ENCODE measurements around the gene OMP. TPM values are rescaled to one million over a fixed set of nuclear protein-coding genes. Genes with fewer than 3 reads are reported as not detected.

Gene OMP
- total RNA-seq, 1 donor from 2014 or later = not detected

DNA sequence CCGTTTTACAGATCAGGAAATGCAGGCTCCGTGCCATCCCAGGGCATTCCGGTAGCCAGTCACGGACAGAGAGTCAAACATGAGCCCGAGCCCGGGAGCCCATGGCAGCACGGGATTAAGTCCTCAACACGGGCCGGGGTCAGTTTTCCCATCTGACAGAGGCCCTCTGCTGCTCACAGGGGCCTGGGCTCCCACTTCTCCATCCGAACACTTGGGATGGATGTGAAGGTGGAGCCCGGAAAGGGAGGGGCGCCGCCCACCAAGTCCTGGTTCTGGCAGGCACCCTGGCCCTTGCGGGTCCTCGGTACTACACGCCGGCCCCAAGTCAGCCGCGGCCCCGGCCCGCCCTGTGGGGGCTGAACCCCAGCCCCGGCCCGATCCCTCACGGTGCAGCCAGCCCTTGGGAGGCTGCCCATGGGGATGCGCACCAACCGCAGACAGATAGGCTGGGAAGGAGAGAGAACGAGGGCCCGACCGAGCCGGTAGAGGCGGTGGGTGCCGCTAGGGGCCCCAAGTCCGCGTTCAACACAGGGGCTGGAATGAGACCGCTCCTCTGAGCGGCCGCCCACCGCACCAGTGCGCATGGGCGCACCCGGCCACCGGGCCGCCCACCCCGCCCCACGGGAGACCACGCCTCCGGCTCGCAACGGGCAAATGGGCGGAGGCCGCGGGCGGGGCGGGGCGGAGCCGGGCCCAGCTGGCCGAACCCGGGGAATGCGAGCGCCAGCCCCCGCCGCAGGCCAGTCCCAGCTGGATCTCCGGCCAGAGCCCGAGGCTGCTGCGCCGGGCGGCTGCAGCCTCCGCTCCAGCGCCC, 36.2 kb upstream of the OMP start, which contains the start of gene CAPN5:
TSS of gene CAPN5 (plus strand) at position 743 of the 814 bp plus-strand sequence. CDS start 17,916 bp downstream, outside the sequence.
- Mint-ChIP-seq H3K27ac (ENCODE audit: unreplicated experiment) (peak within 1 kb of the TSS; percentile 93), H3K9me3 (no peaks in the 10 kb centered on the region), H3K4me3 (peak within 1 kb of the TSS; percentile 94), H3K36me3 (ENCODE audit: low read depth) (no peaks in the 10 kb centered on the region), H3K4me1 (peaks cover 29% of the 10 kb centered on the region), H3K27me3 (ENCODE audit: low read depth) (no peaks in the 10 kb centered on the region)
- peak; percentile 89 for DNase-seq (ENCODE audit: low read depth, low spot score)
- TF ChIP-seq, protein P1, sequence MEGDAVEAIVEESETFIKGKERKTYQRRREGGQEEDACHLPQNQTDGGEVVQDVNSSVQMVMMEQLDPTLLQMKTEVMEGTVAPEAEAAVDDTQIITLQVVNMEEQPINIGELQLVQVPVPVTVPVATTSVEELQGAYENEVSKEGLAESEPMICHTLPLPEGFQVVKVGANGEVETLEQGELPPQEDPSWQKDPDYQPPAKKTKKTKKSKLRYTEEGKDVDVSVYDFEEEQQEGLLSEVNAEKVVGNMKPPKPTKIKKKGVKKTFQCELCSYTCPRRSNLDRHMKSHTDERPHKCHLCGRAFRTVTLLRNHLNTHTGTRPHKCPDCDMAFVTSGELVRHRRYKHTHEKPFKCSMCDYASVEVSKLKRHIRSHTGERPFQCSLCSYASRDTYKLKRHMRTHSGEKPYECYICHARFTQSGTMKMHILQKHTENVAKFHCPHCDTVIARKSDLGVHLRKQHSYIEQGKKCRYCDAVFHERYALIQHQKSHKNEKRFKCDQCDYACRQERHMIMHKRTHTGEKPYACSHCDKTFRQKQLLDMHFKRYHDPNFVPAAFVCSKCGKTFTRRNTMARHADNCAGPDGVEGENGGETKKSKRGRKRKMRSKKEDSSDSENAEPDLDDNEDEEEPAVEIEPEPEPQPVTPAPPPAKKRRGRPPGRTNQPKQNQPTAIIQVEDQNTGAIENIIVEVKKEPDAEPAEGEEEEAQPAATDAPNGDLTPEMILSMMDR (conservative IDR thresholded peaks at IDR 0.05) = peak; percentile 53

DNA sequence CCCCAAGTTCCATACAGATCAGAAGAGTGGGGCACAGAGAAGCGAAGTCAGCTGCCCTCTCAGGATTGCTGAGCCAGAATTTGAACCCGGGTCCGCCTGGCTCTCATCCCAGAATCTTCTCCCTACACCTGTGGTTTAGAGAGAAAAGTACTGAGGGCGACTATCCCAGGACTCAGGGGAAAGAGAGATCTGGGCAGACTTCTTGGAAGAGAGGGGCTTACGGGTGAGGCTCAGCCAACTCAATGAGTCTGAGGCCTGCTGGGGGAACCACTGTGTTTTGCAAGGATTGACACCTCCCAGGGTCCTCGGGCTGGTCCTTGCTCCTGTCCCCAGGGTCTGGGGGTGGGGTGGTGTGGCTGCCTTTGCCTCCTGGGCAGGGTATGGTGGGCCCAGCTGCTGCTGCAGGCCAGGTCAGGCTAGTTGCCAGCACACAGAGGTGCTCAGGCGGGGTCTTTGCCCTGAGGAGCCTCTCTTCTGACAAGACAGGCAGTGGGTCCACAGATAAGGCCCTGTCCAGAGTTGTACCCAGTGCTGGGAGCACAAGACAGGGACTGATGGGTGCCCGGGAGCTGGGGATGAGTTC, 34.7 kb upstream of the OMP start:
- DNase-seq (ENCODE audit: low read depth, low spot score) = no peak
- Mint-ChIP-seq H3K4me1 (peaks cover 39% of the 10 kb centered on the region), H3K36me3 (ENCODE audit: low read depth) (no peaks in the 10 kb centered on the region), H3K27ac (ENCODE audit: unreplicated experiment) (peak overlapping the region; percentile 93), H3K9me3 (no peaks in the 10 kb centered on the region), H3K4me3 (peak overlapping the region; percentile 90), H3K27me3 (ENCODE audit: low read depth) (no peaks in the 10 kb centered on the region)
- TF ChIP-seq, protein P1 (conservative IDR thresholded peaks at IDR 0.05) = no peak

DNA sequence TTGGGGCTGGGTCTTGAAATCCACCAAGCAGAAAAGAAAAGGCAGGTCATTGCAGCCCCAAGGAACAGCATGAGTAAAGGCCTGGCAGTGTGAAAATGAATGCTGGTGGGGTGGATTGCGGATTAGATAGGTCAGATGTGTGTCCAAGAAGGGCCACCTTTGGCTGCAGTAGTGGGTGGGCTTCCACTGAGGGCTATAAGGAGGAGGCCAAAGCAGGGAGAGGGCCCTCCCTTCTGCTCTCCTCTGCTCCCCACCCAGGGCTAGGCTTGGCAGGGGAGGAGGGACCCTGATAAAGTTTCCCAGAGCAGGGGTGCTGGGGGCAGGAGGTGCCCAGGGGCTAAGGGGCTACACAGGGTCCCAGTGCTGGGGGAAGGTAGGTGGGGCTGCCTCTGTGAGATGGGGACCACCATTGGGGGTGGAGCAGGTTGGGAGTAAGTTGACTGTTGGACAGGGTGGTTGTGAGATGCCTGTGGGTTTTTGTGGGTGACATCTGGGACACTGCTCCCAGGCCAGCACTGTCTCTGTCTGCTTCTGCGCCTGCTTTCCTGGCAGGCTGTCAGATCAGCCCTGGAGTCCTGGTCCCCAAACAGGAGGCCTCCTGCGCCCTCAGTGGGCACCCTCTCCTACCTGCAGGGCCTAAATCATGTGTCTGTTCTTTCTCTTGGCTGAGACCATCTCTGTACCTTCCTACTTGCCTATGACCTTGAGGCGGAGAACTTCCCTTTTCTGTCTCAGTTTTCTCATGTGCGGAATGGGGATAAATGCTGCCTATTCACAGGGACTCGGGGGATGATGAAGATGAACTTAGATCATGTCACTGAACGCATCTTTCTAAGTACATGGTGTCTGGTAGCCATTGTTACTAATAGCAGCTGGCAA, 33.9 kb upstream of the OMP start:
- TF ChIP-seq, protein P1 (conservative IDR thresholded peaks at IDR 0.05) = no peak
- no peaks in the 10 kb centered on the region for H3K36me3 Mint-ChIP-seq (ENCODE audit: low read depth)
- H3K4me3 Mint-ChIP-seq = peak overlapping the region; percentile 90
- no peaks in the 10 kb centered on the region for H3K9me3 Mint-ChIP-seq
- peaks cover 46% of the 10 kb centered on the region for H3K4me1 Mint-ChIP-seq
- no peak for DNase-seq (ENCODE audit: low read depth, low spot score)
- no peaks in the 10 kb centered on the region for H3K27me3 Mint-ChIP-seq (ENCODE audit: low read depth)
- H3K27ac Mint-ChIP-seq (ENCODE audit: unreplicated experiment) = no peak overlapping the region

DNA sequence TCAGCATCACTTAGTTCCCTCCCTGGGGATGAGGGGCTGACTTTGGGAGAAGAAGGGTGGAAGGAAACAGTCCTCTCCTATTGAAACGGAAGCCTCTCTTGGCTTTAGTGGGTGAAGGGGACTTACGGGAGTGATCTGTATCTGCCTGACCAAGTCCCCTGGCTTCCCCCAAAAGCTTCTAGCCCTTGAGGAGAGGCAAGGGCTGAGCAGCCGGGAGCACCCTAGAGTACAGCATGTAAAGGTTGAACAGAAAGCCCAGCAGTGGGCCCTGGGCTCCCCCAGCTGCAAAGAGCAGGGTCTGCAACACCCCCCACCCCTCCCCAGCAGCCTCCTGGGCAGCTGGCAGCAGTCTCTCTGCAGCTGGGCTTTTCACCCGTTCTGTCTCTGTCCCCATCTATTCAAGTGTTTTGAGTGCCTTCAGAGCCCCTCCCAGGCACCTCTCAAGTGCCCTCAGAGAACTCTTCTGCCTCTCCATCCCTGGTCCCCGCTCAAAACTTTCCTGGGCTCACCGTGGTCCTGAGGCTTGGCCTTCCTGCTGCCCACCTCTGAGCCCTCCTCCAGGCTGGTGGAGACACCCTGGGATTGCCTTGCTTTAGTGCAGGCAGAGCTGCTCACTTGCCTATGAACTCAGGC, 33.2 kb upstream of the OMP start:
- Mint-ChIP-seq H3K4me1 (peaks cover 50% of the 10 kb centered on the region), H3K27ac (ENCODE audit: unreplicated experiment) (no peak overlapping the region), H3K4me3 (peak overlapping the region; percentile 90), H3K36me3 (ENCODE audit: low read depth) (no peaks in the 10 kb centered on the region), H3K9me3 (no peaks in the 10 kb centered on the region), H3K27me3 (ENCODE audit: low read depth) (no peaks in the 10 kb centered on the region)
- DNase-seq (ENCODE audit: low read depth, low spot score) = no peak
- TF ChIP-seq, protein P1 (conservative IDR thresholded peaks at IDR 0.05) = no peak
